ENCODE measurements around the gene KCNN3. TPM values are rescaled to one million over a fixed set of nuclear protein-coding genes. Genes with fewer than 3 reads are reported as not detected.

Gene KCNN3
- total RNA-seq, 3 donors from 2014 or later (not counting 1 experiment from before 2014, with no cell fraction given), result 0.05 to 0.95 TPM; not detected in 1

GRCh38 chr1:154846565-154847442 is 23.3 kb downstream of the KCNN3 start:
- H3K4me3 ChIP-seq (ENCODE audit: low read length), result no peak overlapping the region
- no peaks in the 10 kb centered on the region for H3K4me1 ChIP-seq (ENCODE audit: control insufficient read depth, insufficient read depth, low read length)
- ATAC-seq (no peak), DNase-seq (no peak)
- no peaks in the 10 kb centered on the region for H3K27me3 ChIP-seq (ENCODE audit: control insufficient read depth, insufficient read depth, low read length)
- H3K9me3 ChIP-seq (ENCODE audit: control insufficient read depth, insufficient read depth, low read length), result no peaks in the 10 kb centered on the region
- Mint-ChIP-seq H3K4me1 (no peaks in the 10 kb centered on the region), H3K27ac (no peak overlapping the region), H3K36me3 (no peaks in the 10 kb centered on the region), H3K9me3 (no peaks in the 10 kb centered on the region), H3K27me3 (ENCODE audit: low read depth in 2 of 2) (no peaks in the 10 kb centered on the region), H3K4me3 (no peak overlapping the region)
- intact Hi-C loops (cut with micrococcal nuclease), result no loop called here
- H3K27ac ChIP-seq (ENCODE audit: low read length), result no peak overlapping the region
- no peaks in the 10 kb centered on the region for H3K36me3 ChIP-seq (ENCODE audit: control insufficient read depth, insufficient read depth, low read length)
- WGBS (ENCODE audit: insufficient coverage), result 93% methylated on average over 19 of the region's 19 CpGs
- no peak for TF ChIP-seq CTCF (IDR thresholded peaks at IDR 0.05)

GRCh38 chr1:154845879-154846278 is 24.2 kb downstream of the KCNN3 start:
- 45% methylated on average over 6 of the region's 6 CpGs for WGBS (ENCODE audit: insufficient coverage)
- Histone ChIP-seq H3K27me3 (ENCODE audit: control insufficient read depth, insufficient read depth, low read length) (no peaks in the 10 kb centered on the region), H3K27ac (ENCODE audit: low read length) (no peak overlapping the region), H3K36me3 (ENCODE audit: control insufficient read depth, insufficient read depth, low read length) (no peaks in the 10 kb centered on the region), H3K4me1 (ENCODE audit: control insufficient read depth, insufficient read depth, low read length) (no peaks in the 10 kb centered on the region), H3K4me3 (ENCODE audit: low read length) (no peak overlapping the region), H3K9me3 (ENCODE audit: control insufficient read depth, insufficient read depth, low read length) (no peaks in the 10 kb centered on the region)
- Mint-ChIP-seq H3K27ac (no peak overlapping the region), H3K27me3 (ENCODE audit: low read depth in 2 of 2) (no peaks in the 10 kb centered on the region), H3K4me1 (no peaks in the 10 kb centered on the region), H3K36me3 (no peaks in the 10 kb centered on the region), H3K9me3 (no peaks in the 10 kb centered on the region), H3K4me3 (no peak overlapping the region)
- TF ChIP-seq CTCF (IDR thresholded peaks at IDR 0.05), result no peak
- intact Hi-C loops (cut with micrococcal nuclease), result no loop called here
- DNase-seq (no peak), ATAC-seq (no peak)

- no peaks in the 10 kb centered on the region for H3K36me3 Mint-ChIP-seq
- Histone ChIP-seq H3K36me3 (ENCODE audit: control insufficient read depth, insufficient read depth, low read length) (no peaks in the 10 kb centered on the region), H3K9me3 (ENCODE audit: control insufficient read depth, insufficient read depth, low read length) (no peaks in the 10 kb centered on the region), H3K27ac (ENCODE audit: low read length) (no peak overlapping the region), H3K27me3 (ENCODE audit: control insufficient read depth, insufficient read depth, low read length) (no peaks in the 10 kb centered on the region), H3K4me1 (ENCODE audit: control insufficient read depth, insufficient read depth, low read length) (no peaks in the 10 kb centered on the region), H3K4me3 (ENCODE audit: low read length) (no peak overlapping the region)
- H3K9me3 Mint-ChIP-seq, result no peaks in the 10 kb centered on the region
- DNase-seq (no peak), ATAC-seq (no peak)
- no peak for TF ChIP-seq CTCF (IDR thresholded peaks at IDR 0.05)
- intact Hi-C loops (cut with micrococcal nuclease), result no loop called here
- WGBS (ENCODE audit: insufficient coverage), result 73% methylated on average over 3 of the region's 3 CpGs
- H3K27ac Mint-ChIP-seq, result no peak overlapping the region
- H3K4me3 Mint-ChIP-seq, result no peak overlapping the region
- no peaks in the 10 kb centered on the region for H3K27me3 Mint-ChIP-seq (ENCODE audit: low read depth in 2 of 2)
- H3K4me1 Mint-ChIP-seq, result no peaks in the 10 kb centered on the region
Observed at GRCh38 chr1:154845174-154845573, 24.9 kb downstream of the KCNN3 start.

- Histone ChIP-seq H3K4me3 (ENCODE audit: low read length) (no peak overlapping the region), H3K27ac (ENCODE audit: low read length) (no peak overlapping the region), H3K9me3 (ENCODE audit: control insufficient read depth, insufficient read depth, low read length) (no peaks in the 10 kb centered on the region), H3K4me1 (ENCODE audit: control insufficient read depth, insufficient read depth, low read length) (no peaks in the 10 kb centered on the region), H3K36me3 (ENCODE audit: control insufficient read depth, insufficient read depth, low read length) (no peaks in the 10 kb centered on the region), H3K27me3 (ENCODE audit: control insufficient read depth, insufficient read depth, low read length) (no peaks in the 10 kb centered on the region)
- Mint-ChIP-seq H3K36me3 (no peaks in the 10 kb centered on the region), H3K4me1 (no peaks in the 10 kb centered on the region), H3K27me3 (ENCODE audit: low read depth in 2 of 2) (no peaks in the 10 kb centered on the region), H3K4me3 (no peak overlapping the region), H3K9me3 (no peaks in the 10 kb centered on the region), H3K27ac (no peak overlapping the region)
- no peak for TF ChIP-seq CTCF (IDR thresholded peaks at IDR 0.05)
- intact Hi-C loops (cut with micrococcal nuclease), result no loop called here
- ATAC-seq (no peak), DNase-seq (no peak)
- 89% methylated on average over 8 of the region's 10 CpGs for WGBS (ENCODE audit: insufficient coverage)
Observed at GRCh38 chr1:154844297-154844681, 25.8 kb downstream of the KCNN3 start.
